Measurements from ENCODE around the gene RIC3. TPM values are rescaled to one million over a fixed set of nuclear protein-coding genes. Genes with fewer than 3 reads are reported as not detected.
A peak's percentile ranks its signal among the peaks of the same experiment; 100 is the strongest.

RIC3 gene
- polyA plus RNA-seq, 3 donors = 2.0 to 10.3 (median 2.1) TPM

DNA sequence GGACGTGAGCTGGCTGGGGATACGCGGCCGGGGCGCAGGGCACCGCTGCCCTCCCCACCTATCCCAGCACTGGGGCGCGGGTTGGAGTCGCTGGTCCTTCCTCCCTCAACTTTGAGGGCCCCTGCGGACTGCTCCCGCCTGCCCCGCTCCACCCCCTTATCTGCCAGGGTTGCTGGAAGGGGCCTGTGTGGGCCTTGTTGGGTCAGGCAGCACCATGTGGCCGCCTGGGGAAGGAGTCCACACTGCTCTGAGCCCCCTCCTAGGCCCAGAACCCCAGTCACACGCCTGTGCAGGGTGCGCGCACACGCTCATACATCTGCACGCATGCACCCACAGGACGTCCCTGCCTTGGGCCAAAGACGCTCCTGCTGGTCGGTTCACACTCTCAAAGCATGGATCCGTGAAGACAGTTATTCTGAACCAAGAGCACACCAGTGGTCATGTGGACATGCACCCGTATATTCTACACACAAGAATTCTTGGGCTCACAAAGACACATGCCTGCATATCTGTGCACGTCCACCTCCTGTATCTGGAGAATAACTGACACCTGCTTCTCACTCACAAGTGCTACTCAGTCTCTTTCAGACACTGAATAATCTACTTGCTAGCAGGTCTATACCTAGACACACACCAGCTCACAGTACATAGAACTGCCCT, 87.1 kb downstream of the RIC3 start:
- no peak overlapping the region for H3K27ac ChIP-seq (ENCODE audit: low read depth, low read length)
- WGBS, 3 donors = 27 to 30% (median 29%) methylated on average over 22 to 24 of the region's 24 CpGs

DNA sequence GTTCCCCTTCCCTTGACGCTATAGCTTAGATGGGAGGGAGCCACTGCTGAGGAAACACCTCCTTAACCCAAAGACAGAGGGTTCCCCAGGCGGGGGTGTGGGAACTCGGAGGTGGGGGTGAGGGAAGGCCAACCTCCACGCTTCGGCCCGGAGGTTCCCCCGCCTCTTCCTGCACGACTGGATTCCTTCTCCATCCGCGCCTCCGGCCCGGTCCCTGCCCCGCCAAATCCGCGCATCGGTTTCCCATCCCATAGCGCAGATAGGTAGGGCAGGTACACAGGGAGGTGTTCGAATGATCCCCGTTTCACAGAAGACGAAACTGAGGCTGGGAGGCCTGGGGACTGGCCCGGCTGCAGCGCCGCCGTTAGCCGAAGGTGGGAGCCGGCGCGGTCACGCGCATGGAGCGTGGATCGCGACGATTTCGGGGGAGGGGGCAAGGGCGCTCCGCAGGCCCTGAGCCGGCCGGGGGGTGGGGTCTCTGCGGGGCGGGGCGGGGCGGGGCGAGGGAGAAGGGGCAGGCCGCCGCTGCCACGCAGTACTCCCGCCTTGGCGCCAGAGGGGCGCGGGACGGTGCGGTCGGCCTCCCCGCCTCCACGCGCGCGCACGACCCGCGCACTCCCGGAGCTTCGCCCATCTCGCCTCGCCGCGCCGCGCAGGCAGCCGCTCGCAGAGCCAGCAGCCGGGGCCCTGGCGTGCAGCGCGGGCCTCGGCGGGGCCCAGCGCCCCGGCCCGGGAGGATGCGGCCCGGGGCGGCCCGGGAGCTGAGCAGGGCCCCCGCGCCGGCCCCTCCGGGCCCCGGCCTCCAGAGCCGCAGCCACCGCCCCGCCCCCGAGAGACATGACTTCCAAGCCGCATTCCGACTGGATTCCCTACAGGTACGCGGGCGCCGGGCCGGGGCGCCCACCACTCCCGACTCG, 87.9 kb downstream of the RIC3 start, which contains the start of gene TUB:
TUB (plus strand) TSS at position 538 of the 917 bp plus-strand sequence; CDS start at position 838, 300 bp downstream.
- 1% methylated on average over 57 to 100 of the region's 104 CpGs for WGBS, 3 donors
- H3K27ac ChIP-seq (ENCODE audit: low read depth, low read length) = no peak within 1 kb of the TSS

DNA sequence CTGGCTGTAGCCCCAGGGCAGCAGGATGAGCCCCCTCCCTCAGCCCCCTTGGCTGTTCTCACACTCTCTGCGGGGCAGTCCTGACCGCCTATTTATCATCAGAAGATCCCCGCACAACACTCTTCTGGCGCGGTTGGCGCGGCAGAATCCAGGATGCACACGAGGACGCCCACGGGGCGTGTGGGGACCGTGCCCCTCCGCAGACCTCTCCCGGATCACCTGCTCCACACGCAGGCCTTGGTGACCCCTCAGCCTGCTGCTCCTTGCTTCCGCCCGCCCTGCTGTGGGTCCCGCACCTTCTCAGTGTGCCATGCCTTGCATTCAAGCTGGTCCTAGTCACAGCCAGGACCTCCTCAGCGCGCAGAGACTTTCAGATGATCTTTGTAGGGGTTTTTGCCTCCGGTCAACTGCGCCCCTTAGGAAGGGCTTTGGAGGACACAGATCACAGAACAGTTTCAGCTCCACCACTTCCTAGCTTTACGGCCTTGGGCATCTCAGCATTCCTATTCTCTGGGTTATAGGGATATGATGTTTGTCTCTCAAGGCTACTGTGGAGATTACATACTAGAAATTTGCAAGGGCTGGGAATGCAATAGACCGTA, 88.7 kb downstream of the RIC3 start:
- no peak overlapping the region for H3K27ac ChIP-seq (ENCODE audit: low read depth, low read length)
- 84 to 85% (median 84%) methylated on average over 24 of the region's 24 CpGs for WGBS, 3 donors

DNA sequence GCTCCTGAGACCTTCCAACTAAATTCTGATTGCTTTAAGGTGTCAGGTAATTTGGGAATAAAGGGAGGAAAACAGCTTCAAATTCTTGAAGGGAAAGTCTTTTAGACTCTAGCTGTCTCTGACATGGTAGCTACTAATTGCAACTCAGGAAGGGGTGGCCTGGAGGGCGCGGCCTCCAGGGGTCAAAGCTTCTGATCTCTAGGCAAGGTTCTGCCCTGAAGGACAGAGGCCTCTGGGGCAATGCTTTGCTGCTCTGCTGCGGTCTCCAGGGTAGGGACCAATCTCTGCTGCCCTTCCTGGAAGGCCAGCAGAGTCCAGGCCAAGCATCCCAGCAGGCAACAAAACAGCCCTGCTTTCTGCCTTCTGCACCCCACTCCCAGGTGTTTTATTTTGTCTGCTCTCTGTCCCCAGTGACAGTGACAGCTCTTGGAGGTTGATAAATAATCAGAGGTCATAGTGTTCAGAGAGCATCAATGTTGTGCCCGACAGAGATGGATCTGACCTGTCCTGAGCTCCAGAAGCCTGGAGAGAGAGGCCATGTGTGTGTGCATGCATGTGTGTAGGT, 89.6 kb downstream of the RIC3 start:
- 90 to 93% (median 93%) methylated on average over 4 of the region's 4 CpGs for WGBS, 3 donors
- H3K27ac ChIP-seq (ENCODE audit: low read depth, low read length) = no peak overlapping the region

DNA sequence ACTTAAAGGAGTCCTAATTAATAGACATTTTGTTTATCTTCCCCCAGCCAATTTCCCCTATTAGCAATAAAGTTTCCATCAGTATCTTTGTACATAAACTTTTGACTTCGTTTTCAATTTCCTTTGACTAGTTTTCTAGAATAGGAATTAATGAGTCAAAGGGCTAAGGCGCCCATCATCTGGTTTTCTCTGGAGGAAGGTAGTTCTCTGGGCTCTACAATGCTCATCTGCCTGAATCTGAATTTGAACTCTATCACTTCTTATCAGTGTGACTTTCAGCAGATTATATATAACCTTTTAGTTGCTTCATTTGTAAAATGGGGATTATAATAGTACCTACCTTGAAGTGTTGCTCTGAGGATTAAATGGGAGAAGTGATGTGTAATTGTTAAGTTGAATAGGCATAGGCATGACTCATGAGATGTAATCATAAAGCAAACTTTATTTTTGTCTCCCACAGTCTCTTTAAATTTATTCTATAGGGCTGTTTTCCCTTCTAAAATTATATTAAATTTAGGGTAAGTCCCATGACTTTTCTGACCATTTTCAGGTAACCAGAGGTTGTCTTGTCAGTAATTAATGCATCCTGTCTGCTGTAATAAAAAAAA, 93.6 kb downstream of the RIC3 start:
- WGBS, 3 donors = 62 to 66% (median 62%) methylated on average over 2 of the region's 2 CpGs
- H3K27ac ChIP-seq (ENCODE audit: low read depth, low read length) = no peak overlapping the region

DNA sequence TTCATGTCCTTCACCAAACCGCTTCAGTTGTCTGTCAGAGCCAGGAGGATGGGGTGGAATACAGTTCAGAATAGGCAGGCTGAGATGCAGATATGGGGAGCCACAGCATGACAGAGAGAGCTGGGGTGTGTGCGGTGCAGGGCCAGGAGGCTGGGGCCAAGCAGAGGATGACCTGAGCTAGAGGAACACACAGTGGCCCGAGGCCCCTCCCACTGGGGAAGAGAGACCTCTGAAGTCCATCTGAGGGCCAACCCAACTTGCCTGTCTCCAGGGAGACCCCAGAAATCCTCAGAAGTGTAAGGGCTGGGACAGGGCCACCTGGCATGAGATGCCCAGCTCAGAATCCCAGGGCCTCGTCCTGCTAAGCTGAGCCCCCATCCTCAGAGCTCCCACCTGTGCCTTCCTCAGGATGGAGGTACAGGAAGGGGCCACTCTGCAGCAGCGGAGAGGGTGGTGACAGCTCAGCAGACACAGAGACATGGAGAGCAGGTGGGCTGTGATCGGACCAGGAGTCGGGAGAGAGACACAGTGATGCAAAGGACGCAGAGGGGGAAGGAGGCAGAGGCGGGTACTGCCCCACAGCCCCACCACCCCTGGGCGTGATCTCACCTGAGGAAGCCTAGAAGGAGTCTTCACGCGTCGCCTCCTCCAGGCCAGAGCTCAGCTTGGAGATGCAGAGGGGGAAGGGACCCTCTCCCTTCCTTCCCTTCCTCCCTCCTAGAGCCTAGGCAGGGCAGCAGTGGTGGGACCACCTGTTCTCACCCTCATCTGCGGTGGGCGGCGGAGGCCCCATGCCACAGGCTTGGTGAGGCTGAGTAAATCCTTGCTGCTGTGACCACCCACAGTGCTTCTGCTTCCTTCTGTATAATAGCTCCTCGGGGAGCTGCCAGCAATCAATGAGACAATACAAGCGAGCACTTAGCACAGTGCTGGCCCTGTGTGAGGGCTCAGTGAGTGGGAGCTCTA, 96.9 kb downstream of the RIC3 start:
- WGBS, 3 donors = 64 to 85% (median 83%) methylated on average over 17 to 18 of the region's 18 CpGs
- H3K27ac ChIP-seq (ENCODE audit: low read depth, low read length) = no peak overlapping the region

DNA sequence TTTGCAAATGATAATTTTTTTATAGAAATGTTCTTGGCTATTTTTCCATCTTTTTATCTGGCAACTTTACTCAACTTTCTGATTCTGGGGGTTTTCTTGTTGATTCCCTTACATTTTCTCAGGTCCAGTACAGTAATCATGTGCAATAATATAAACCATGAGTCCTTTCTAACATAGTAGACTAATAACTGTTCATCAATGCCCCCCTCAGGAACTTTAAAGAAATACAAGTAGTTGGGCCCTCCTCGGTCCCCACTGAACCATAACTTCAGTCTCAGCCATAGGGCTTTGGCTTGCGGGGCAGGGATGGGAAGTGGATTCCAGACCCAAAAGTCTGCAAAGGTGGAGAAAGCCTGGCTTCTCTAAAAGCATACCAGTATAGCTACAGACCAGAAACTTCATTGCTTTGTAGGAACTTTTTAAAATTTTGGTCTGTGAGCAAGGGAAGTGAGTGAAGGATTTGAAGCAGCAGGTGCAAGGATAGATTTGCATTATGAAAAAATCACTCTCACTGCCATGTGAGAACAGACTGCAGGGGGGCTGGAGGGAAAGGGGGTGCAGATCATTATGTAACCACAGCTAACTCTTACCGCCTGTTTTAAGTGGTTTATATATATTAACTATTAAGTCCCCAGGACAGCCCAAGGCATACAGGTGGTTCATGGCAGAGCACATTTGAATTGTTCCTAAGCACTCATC, 98.3 kb downstream of the RIC3 start:
- H3K27ac ChIP-seq (ENCODE audit: low read depth, low read length) = no peak overlapping the region
- 32 to 38% (median 34%) methylated on average over 3 of the region's 3 CpGs for WGBS, 3 donors

DNA sequence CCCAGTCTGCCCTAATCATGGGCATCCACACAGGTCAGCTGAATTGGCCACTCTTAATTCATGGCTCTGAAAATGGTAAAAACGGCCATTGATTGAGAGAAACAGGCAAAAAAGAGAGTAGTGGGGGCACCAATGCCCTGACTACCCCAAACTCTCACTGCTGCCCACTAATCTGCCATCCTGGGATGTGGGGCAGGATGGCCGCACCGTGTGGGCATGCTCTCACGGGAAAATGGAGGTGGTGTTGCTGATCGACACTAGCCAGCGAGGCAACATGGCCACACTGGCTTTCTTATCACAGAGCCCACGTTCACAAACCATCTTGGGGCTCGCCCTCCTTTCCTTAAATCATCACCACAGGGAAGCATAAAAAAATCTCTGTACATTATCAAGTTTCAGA, 99.1 kb downstream of the RIC3 start:
- WGBS, 3 donors = 80 to 81% (median 81%) methylated on average over 8 of the region's 8 CpGs
- no peak overlapping the region for H3K27ac ChIP-seq (ENCODE audit: low read depth, low read length)

DNA sequence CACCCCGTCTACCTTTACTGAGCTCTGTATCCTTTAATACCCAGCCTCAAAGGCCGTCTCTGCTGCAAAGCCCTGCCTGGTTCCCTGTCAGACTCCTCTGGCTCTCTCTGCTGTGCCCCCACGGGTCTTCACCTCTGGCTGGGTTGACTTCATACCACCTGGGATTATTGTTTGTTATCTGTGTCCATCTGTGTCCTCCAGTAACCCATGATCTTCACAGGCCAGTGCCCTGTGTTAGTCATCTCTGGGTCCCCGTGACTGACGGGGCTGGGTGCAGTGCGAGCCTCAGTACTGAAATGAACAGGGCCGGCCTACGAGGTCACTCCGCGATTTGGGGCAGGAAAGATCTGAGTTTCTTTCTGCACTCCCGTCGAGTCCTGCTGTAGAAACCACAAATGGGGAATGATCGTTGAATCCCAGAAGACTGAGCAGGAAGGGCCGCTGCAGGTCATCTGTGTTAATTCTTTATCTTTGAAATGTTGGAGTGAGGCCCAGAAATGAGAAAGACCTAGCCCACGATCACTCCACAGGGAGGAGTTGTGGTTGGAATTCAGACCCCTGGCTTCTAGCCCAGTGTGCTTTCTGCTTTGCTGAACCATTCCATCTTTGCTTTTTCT, 100.1 kb downstream of the RIC3 start:
- WGBS, 3 donors = 23 to 35% (median 27%) methylated on average over 15 of the region's 15 CpGs
- H3K27ac ChIP-seq (ENCODE audit: low read depth, low read length) = peak overlapping the region; percentile 22

DNA sequence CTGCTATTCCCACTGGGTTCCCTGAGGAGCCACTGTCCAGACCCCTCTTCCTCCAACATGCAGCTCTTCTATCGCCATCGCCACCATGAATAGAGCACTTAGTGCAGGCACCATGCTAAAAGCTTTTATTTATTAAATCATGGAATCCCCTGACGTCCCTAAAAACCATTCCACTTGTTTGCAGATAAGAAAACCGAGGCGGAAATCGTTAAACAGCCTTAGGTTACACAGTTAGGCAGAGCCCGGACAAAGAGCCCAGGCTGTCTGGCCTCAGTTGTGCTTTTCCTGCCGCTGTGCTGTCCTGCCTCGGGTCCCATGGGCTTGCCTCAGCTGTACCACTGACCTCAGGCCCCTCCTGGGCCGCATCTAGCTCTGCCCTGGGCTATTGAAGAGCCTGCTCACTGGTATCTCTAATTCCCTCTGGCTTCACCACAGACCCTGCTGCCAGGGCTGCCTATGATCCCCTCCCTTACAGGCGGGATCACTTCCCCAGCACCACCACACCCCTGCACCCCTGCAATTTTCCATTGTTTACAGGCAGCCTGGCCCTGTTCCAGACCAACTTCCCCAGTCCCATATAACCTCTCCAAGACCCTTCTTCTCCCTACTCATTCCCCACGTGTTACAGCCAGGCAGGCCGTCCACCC, 100.8 kb downstream of the RIC3 start:
- H3K27ac ChIP-seq (ENCODE audit: low read depth, low read length) = peak overlapping the region; percentile 22
- 43 to 70% (median 46%) methylated on average over 13 of the region's 13 CpGs for WGBS, 3 donors

DNA sequence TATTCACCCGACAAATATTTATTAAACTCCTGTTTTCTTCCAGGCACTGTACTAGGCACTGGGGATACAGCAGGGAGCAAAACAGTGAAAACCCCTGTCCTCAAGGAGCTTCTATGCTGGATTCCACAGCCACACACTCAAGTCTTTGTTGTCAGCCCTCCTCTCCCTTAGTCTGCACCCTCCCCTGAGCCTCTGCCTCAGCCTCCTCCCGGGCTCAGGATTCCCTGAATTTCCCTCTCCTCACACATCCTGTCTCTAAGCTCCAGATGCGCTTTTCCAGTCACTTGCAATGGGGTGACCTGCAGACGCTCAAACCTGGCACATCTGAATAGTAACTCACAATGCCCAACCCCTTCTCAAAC, 101.3 kb downstream of the RIC3 start:
- no peak overlapping the region for H3K27ac ChIP-seq (ENCODE audit: low read depth, low read length)
- WGBS, 3 donors = 76 to 80% (median 77%) methylated on average over 4 of the region's 4 CpGs

DNA sequence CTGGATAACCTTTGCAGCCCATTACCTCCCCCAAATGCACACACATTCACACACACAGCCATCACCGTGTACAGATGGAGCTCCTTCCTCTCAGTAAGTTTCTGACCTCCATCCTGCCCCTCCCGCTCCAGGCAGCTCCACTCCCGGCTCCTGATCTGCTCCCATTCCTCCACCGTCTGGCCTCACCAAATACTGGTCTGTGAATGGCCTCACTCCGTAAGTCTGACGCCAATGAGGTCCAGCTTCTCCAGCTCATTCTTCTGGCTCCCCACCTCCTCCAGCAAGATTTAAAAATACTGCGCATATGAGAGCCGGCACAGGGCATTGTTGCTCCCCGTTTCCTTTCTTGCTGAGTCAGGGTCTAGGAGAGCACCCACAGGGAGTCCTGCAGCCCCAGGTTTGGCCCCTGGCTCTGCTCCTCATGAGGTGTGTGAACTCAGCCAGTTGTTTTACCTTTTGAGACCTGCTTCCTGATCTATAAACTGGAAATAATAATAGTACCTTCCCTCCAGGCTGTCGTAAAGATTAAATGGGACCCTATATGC, 101.8 kb downstream of the RIC3 start:
- no peak overlapping the region for H3K27ac ChIP-seq (ENCODE audit: low read depth, low read length)
- WGBS, 3 donors = 52 to 60% (median 56%) methylated on average over 10 of the region's 10 CpGs

DNA sequence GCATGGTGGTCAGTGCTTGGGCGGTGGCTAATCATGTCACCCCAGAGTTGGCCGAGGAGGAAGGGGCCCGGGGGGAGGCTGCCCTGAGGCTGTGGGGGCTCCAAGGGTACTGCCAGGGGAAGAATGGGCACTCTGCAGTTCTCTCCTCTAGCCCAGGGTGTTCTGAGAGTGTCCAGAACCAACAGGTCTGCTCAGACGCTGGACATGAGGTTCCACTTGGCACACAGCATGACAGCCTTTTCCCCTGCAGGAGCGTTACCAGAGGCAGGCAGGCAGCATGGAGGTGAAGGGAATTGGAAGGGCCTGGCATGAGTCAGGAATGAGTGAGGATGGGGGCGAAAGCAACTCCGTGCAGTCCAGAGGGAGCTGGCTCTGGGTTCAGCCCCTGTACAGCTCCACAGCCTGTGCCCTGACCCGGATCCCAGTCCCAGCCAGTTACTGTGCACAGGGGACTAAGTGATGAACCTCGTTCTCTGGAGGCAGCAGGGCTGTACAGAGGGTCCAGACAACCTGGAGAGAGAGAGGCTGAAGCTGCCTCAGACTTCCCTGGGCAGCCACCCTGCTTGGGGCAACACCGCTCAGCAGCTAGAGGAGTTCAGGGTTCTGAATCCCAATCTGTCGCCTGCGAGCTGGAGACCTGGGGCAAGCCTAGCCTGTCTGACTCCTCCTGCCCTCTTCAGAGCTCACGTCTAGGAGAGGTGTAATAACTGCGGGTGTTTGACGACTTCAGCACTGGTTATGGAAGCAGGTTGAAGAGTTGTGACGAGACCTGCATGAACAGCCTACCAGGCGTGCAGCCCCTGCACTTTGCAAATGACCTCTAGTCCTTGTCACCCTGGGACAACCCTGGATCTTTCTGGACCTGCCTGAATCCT, 102.6 kb downstream of the RIC3 start:
- 74 to 83% (median 79%) methylated on average over 17 of the region's 17 CpGs for WGBS, 3 donors
- no peak overlapping the region for H3K27ac ChIP-seq (ENCODE audit: low read depth, low read length)

DNA sequence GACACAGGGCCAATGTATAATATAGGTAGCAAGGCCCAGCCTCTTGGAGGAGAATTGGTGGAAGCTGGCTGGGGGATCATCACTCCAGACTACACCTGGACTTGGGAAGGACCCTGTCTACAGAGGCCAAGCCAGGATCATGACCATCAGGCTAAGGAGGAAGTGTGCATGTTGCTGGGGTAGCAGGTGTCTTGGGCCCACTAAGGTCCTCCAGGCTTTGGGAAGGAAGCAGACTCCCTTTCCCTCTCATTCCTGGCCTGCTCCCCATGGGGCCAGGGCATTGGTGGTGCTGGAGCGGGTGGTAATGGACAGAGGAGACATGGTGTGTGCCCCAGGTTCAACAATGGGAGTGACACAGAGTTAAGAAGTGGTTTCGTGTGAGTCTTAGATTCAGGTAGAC, 103.8 kb downstream of the RIC3 start:
- 90 to 98% (median 97%) methylated on average over 2 of the region's 2 CpGs for WGBS, 3 donors

DNA sequence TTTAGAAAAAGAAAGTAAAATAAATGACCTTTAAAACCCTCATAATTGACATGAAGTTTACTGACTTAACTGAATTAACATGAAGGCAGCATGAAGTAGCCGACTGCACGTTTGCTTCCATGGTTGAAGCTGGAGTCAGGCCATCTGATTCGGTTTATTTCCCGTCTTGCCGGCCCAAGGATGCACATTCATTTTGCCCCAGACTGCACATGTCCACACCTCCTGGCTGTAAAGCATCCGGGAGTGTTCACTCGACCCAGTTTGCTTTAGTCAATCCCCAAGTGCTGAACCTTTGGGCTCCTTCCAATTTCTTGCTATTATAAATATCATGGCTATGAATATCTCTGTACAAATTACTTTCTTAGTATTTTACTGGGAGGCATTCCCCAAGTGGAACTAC, 105.5 kb downstream of the RIC3 start:
- 44 to 60% (median 47%) methylated on average over 7 of the region's 7 CpGs for WGBS, 3 donors

More for the DNA sequence above, 103.8 kb downstream of the RIC3 start:
- no peak overlapping the region for H3K27ac ChIP-seq (ENCODE audit: low read depth, low read length)

More for the DNA sequence above, 105.5 kb downstream of the RIC3 start:
- H3K27ac ChIP-seq (ENCODE audit: low read depth, low read length) = no peak overlapping the region

Measured in adipose tissue (tissue), 3 donors.